ENCODE results near the gene SPATA3. TPM values are rescaled to one million over a fixed set of nuclear protein-coding genes. Genes with fewer than 3 reads are reported as not detected.
"Not testable (repeated sequence)": the region's sequence is repeated elsewhere in the genome, so short reads cannot be mapped to it uniquely, and the experiment has no call there.

The SPATA3 gene
- total RNA-seq, 2 donors from 2014 or later: 0.50 TPM; not detected in 1

GRCh38 chr2:230990899-230991150 lies 5.1 kb upstream of the SPATA3 start:
- peaks cover 10% of the 10 kb centered on the region in 2 donors for H3K4me1 Mint-ChIP-seq (ENCODE audit: low read depth in 2 of 2)
- H3K27me3 Mint-ChIP-seq: peaks cover 32 to 43% of the 10 kb centered on the region in 2 donors
- H3K27ac Mint-ChIP-seq: no peak overlapping the region
- ATAC-seq (no peak), DNase-seq (ENCODE audit: low spot score) (no peak)
- no peaks in the 10 kb centered on the region for H3K9me3 Mint-ChIP-seq
- H3K4me3 Mint-ChIP-seq: no peak overlapping the region
- H3K36me3 Mint-ChIP-seq: no peaks in the 10 kb centered on the region

- H3K27me3 Mint-ChIP-seq: peaks cover 36 to 45% of the 10 kb centered on the region in 2 donors
- no peaks in the 10 kb centered on the region for H3K9me3 Mint-ChIP-seq
- no peak overlapping the region for H3K4me3 Mint-ChIP-seq
- DNase-seq (ENCODE audit: low spot score): no peak
- no peak overlapping the region for H3K27ac Mint-ChIP-seq
- no peaks in the 10 kb centered on the region for H3K36me3 Mint-ChIP-seq
- H3K4me1 Mint-ChIP-seq (ENCODE audit: low read depth in 2 of 2): peaks cover 2 to 9% of the 10 kb centered on the region in 2 donors
- no peak for ATAC-seq
Measured at GRCh38 chr2:230991598-230991997, 4.3 kb upstream of the SPATA3 start.

- Mint-ChIP-seq H3K9me3 (no peaks in the 10 kb centered on the region), H3K27me3 (peaks cover 68 to 69% of the 10 kb centered on the region in 2 donors), H3K4me3 (no peak overlapping the region), H3K36me3 (no peaks in the 10 kb centered on the region), H3K4me1 (ENCODE audit: low read depth in 2 of 2) (no peaks in the 10 kb centered on the region), H3K27ac (no peak overlapping the region)
- ATAC-seq: no peak
- DNase-seq (ENCODE audit: low spot score): no peak
Measured at GRCh38 chr2:230996661-230997060, 740 bp downstream of the SPATA3 start.

- no peak overlapping the region for H3K27ac Mint-ChIP-seq
- no peak overlapping the region for H3K4me3 Mint-ChIP-seq
- H3K9me3 Mint-ChIP-seq: no peaks in the 10 kb centered on the region
- no peaks in the 10 kb centered on the region for H3K36me3 Mint-ChIP-seq
- H3K4me1 Mint-ChIP-seq (ENCODE audit: low read depth in 2 of 2): no peaks in the 10 kb centered on the region
- no peak for ATAC-seq
- DNase-seq (ENCODE audit: low spot score): no peak
- H3K27me3 Mint-ChIP-seq: peaks cover 63 to 66% of the 10 kb centered on the region in 2 donors
Measured at GRCh38 chr2:230998882-230999281, 3.0 kb downstream of the SPATA3 start.

GRCh38 chr2:230999477-230999876 lies 3.6 kb downstream of the SPATA3 start:
- no peaks in the 10 kb centered on the region for H3K9me3 Mint-ChIP-seq
- ATAC-seq (no peak), DNase-seq (ENCODE audit: low spot score) (no peak)
- peaks cover under 1% of the 10 kb centered on the region for H3K36me3 Mint-ChIP-seq
- peaks cover 57 to 63% of the 10 kb centered on the region in 2 donors for H3K27me3 Mint-ChIP-seq
- no peaks in the 10 kb centered on the region for H3K4me1 Mint-ChIP-seq (ENCODE audit: low read depth in 2 of 2)
- H3K27ac Mint-ChIP-seq: no peak overlapping the region
- H3K4me3 Mint-ChIP-seq: no peak overlapping the region

- Mint-ChIP-seq H3K4me1 (ENCODE audit: low read depth in 2 of 2) (peaks cover 5 to 8% of the 10 kb centered on the region in 2 donors), H3K36me3 (peaks cover 9% of the 10 kb centered on the region)
Measured at GRCh38 chr2:231000211-231000904, 4.4 kb downstream of the SPATA3 start.

GRCh38 chr2:231001036-231001435 lies 5.1 kb downstream of the SPATA3 start:
- H3K4me1 Mint-ChIP-seq (ENCODE audit: low read depth in 2 of 2): peaks cover 5 to 11% of the 10 kb centered on the region in 2 donors
- no peak for ATAC-seq
- peaks cover 10% of the 10 kb centered on the region for H3K9me3 Mint-ChIP-seq
- H3K36me3 Mint-ChIP-seq: peaks cover 13% of the 10 kb centered on the region
- DNase-seq (ENCODE audit: low spot score): no peak
- H3K4me3 Mint-ChIP-seq: no peak overlapping the region
- peak overlapping the region in 1 of 2 donors; percentile 12 for H3K27ac Mint-ChIP-seq
- peaks cover 55 to 62% of the 10 kb centered on the region in 2 donors for H3K27me3 Mint-ChIP-seq

More at GRCh38 chr2:231000211-231000904, 4.4 kb downstream of the SPATA3 start:
- H3K27me3 Mint-ChIP-seq: peaks cover 59 to 62% of the 10 kb centered on the region in 2 donors
- H3K27ac Mint-ChIP-seq: peak overlapping the region in 1 of 2 donors; percentile 12
- no peak for DNase-seq (ENCODE audit: low spot score)
- H3K4me3 Mint-ChIP-seq: no peak overlapping the region
- ATAC-seq: no peak
- H3K9me3 Mint-ChIP-seq: peaks cover 7% of the 10 kb centered on the region

GRCh38 chr2:231001921-231002320 lies 6.0 kb downstream of the SPATA3 start:
- Mint-ChIP-seq H3K27ac (peak overlapping the region in 1 of 2 donors; percentile 12), H3K9me3 (peaks cover 10% of the 10 kb centered on the region), H3K4me3 (no peak overlapping the region), H3K27me3 (peaks cover 50 to 55% of the 10 kb centered on the region in 2 donors), H3K4me1 (ENCODE audit: low read depth in 2 of 2) (peaks cover 5 to 11% of the 10 kb centered on the region in 2 donors), H3K36me3 (peaks cover 13% of the 10 kb centered on the region)
- DNase-seq (ENCODE audit: low spot score) (no peak), ATAC-seq (no peak)

GRCh38 chr2:231002641-231003040 lies 6.7 kb downstream of the SPATA3 start:
- peaks cover 13% of the 10 kb centered on the region for H3K36me3 Mint-ChIP-seq
- no peak overlapping the region for H3K4me3 Mint-ChIP-seq
- DNase-seq (ENCODE audit: low spot score) (no peak), ATAC-seq (no peak)
- H3K9me3 Mint-ChIP-seq: peaks cover 10% of the 10 kb centered on the region
- peaks cover 47 to 53% of the 10 kb centered on the region in 2 donors for H3K27me3 Mint-ChIP-seq
- no peak overlapping the region for H3K27ac Mint-ChIP-seq
- peaks cover 5 to 11% of the 10 kb centered on the region in 2 donors for H3K4me1 Mint-ChIP-seq (ENCODE audit: low read depth in 2 of 2)

GRCh38 chr2:231003186-231003585 lies 7.3 kb downstream of the SPATA3 start:
- H3K4me1 Mint-ChIP-seq (ENCODE audit: low read depth in 2 of 2): peaks cover 5 to 11% of the 10 kb centered on the region in 2 donors

GRCh38 chr2:231004930-231005329 lies 9.0 kb downstream of the SPATA3 start:
- ATAC-seq; H3K27ac Mint-ChIP-seq; DNase-seq (ENCODE audit: low spot score); H3K9me3 Mint-ChIP-seq: not testable (repeated sequence)
- Mint-ChIP-seq H3K4me1 (ENCODE audit: low read depth in 2 of 2) (peaks cover 5 to 11% of the 10 kb centered on the region in 2 donors), H3K27me3 (peaks cover 41 to 47% of the 10 kb centered on the region in 2 donors), H3K36me3 (peaks cover 13% of the 10 kb centered on the region), H3K4me3 (peak overlapping the region; percentile 5)

More at GRCh38 chr2:231003186-231003585, 7.3 kb downstream of the SPATA3 start:
- no peak overlapping the region for H3K27ac Mint-ChIP-seq
- peaks cover 13% of the 10 kb centered on the region for H3K36me3 Mint-ChIP-seq
- ATAC-seq (no peak), DNase-seq (ENCODE audit: low spot score) (no peak)
- peaks cover 50 to 52% of the 10 kb centered on the region in 2 donors for H3K27me3 Mint-ChIP-seq
- no peak overlapping the region for H3K4me3 Mint-ChIP-seq
- H3K9me3 Mint-ChIP-seq: peaks cover 10% of the 10 kb centered on the region

GRCh38 chr2:231007286-231008098 lies 11.6 kb downstream of the SPATA3 start:
- H3K36me3 Mint-ChIP-seq: peaks cover 13% of the 10 kb centered on the region
- no peak overlapping the region for H3K27ac Mint-ChIP-seq
- peaks cover 32 to 37% of the 10 kb centered on the region in 2 donors for H3K27me3 Mint-ChIP-seq
- DNase-seq (ENCODE audit: low spot score) (no peak), ATAC-seq (no peak)
- H3K4me1 Mint-ChIP-seq (ENCODE audit: low read depth in 2 of 2): peaks cover 5 to 11% of the 10 kb centered on the region in 2 donors
- H3K4me3 Mint-ChIP-seq: no peak overlapping the region
- peaks cover 10% of the 10 kb centered on the region for H3K9me3 Mint-ChIP-seq

- DNase-seq (ENCODE audit: low spot score): no peak
- no peak overlapping the region for H3K27ac Mint-ChIP-seq
- H3K36me3 Mint-ChIP-seq: peaks cover 13% of the 10 kb centered on the region
- no peak for ATAC-seq
- peaks cover 5 to 11% of the 10 kb centered on the region in 2 donors for H3K4me1 Mint-ChIP-seq (ENCODE audit: low read depth in 2 of 2)
- H3K9me3 Mint-ChIP-seq: peaks cover 10% of the 10 kb centered on the region
- no peak overlapping the region for H3K4me3 Mint-ChIP-seq
- H3K27me3 Mint-ChIP-seq: peaks cover 31 to 42% of the 10 kb centered on the region in 2 donors
Measured at GRCh38 chr2:231008131-231008530, 12.2 kb downstream of the SPATA3 start.

Data from natural killer cell treated with Interleukin-12 subunit alpha and Interleukin-12 subunit beta and Interleukin-15 and Interleukin-18, amount 100 ng/mL, for 72 hours (primary cell).